NOMO-1 treated with DMSO at 0.1 percent for 48 hours (cell line): Measurements from ENCODE around the gene CCR2.
"Not testable (repeated sequence)": the region's sequence is repeated elsewhere in the genome, so short reads cannot be mapped to it uniquely, and the experiment has no call there.

Source experiments
- DNase-seq: peaks from one replicate; lab custom pipeline; 2025; ENCODE audit not compliant: unreplicated experiment; lab: John Stamatoyannopoulos, UW

Gene CCR2

GRCh38 chr3:46375814-46376213, 21.9 kb downstream of the CCR2 start:
- DNase-seq, result no peak

- peak; percentile 72 for DNase-seq
Measured at GRCh38 chr3:46378426-46378942, 24.6 kb downstream of the CCR2 start.

GRCh38 chr3:46380471-46381221, 26.7 kb downstream of the CCR2 start:
- no peak for DNase-seq

GRCh38 chr3:46381625-46382024, 27.7 kb downstream of the CCR2 start:
- DNase-seq, result no peak

- DNase-seq, result peak; percentile 25
Measured at GRCh38 chr3:46383211-46383950, 29.5 kb downstream of the CCR2 start.

GRCh38 chr3:46383951-46384330, 30.0 kb downstream of the CCR2 start:
- DNase-seq, result peak; percentile 64

GRCh38 chr3:46386205-46386604, 32.3 kb downstream of the CCR2 start:
- DNase-seq, result peak; percentile 78

- DNase-seq, result not testable (repeated sequence)
Measured at GRCh38 chr3:46388847-46389246, 34.9 kb downstream of the CCR2 start.

GRCh38 chr3:46389306-46389705, 35.4 kb downstream of the CCR2 start:
- no peak for DNase-seq

GRCh38 chr3:46391526-46391925, 37.6 kb downstream of the CCR2 start:
- not testable (repeated sequence) for DNase-seq

GRCh38 chr3:46393011-46393410, 39.1 kb downstream of the CCR2 start:
- DNase-seq, result no peak

- peak; percentile 89 for DNase-seq
Measured at GRCh38 chr3:46393554-46394434, 39.9 kb downstream of the CCR2 start.

- DNase-seq, result peak; percentile 21
Measured at GRCh38 chr3:46395210-46395661, 41.3 kb downstream of the CCR2 start.

GRCh38 chr3:46395766-46396530, 42.0 kb downstream of the CCR2 start:
- DNase-seq, result peak; percentile 45

- no peak for DNase-seq
Measured at GRCh38 chr3:46397111-46397510, 43.2 kb downstream of the CCR2 start.

GRCh38 chr3:46398186-46398955, 44.5 kb downstream of the CCR2 start:
- DNase-seq, result no peak

GRCh38 chr3:46399098-46399497, 45.2 kb downstream of the CCR2 start:
- no peak for DNase-seq

GRCh38 chr3:46399557-46399956, 45.6 kb downstream of the CCR2 start:
- DNase-seq, result no peak

GRCh38 chr3:46400000-46400734, 46.3 kb downstream of the CCR2 start:
- DNase-seq, result no peak
